ENCODE data around the gene NUP107. TPM values are rescaled to one million over a fixed set of nuclear protein-coding genes. Genes with fewer than 3 reads are reported as not detected.

NUP107 gene
- total RNA-seq: 26.0 and 47.3 TPM in 2 replicates

GRCh38 chr12:68686595-68687521 lies at the start of gene NUP107:
Gene NUP107 (plus strand): TSS chr12:68686978. CDS start chr12:68687066, 88 bp downstream.

GRCh38 chr12:68745904-68746571 lies 59.3 kb downstream of the NUP107 start, which contains the start of gene SLC35E3:
Gene SLC35E3 (plus strand): TSS chr12:68746176. CDS start chr12:68746378, 202 bp downstream.

Other genes with a start within 250 kb of the NUP107 start
- 204 and 235 TPM in 2 replicates for gene RAP1B, start 76.1 kb upstream of the NUP107 start, total RNA-seq
- gene SLC35E3, start 59.2 kb downstream of the NUP107 start, total RNA-seq: 3.8 and 4.8 TPM in 2 replicates
- gene MDM2, start 121.2 kb downstream of the NUP107 start, total RNA-seq: 95.8 and 184 TPM in 2 replicates
- 0.33 and 0.60 TPM in 2 replicates for gene CPM, start 246.2 kb downstream of the NUP107 start, total RNA-seq

All from dermis lymphatic vessel endothelial cell (primary cell).